HCT116 (cell line): Measurements from ENCODE around the gene ACOXL. TPM values are rescaled to one million over a fixed set of nuclear protein-coding genes. Genes with fewer than 3 reads are reported as not detected.

Source experiments
- ATAC-seq: fragments of 200-7000 bp; cut with Tn5 transposase; 2 replicates; pipeline ENCODE4 v1.9.1; 2020; ENCODE audit warnings: mild to moderate bottlenecking, moderate library complexity
- BruUV-seq: library from RNA; stranded (reverse); fragments of 400-500 nt; replicated peaks from 2 replicates; lab custom pipeline; 2021; lab: Mats Ljungman, UMichigan
- CTCF ChIA-PET: fragments of 300-600 bp; sonication (Branson Sonifier 250); formaldehyde crosslinking; loops from one replicate; lab custom pipeline; 2021; ENCODE audit warnings: antibody characterized with exemption; lab: Charles Lee
- POLR2A ChIA-PET: fragments of 300-600, 350-600 bp; sonication (Branson Sonifier 250); formaldehyde crosslinking; loops from one replicate; lab custom pipeline; 2021; ENCODE audit warnings: antibody characterized with exemption; lab: Charles Lee
- RAD21 ChIA-PET, 2 experiments: fragments of 300-600 bp; sonication (Branson Sonifier 250); formaldehyde crosslinking; loops; one replicate each; lab custom pipeline; 2023; ENCODE audit warnings: low total read pairs in 2 of 2; ENCODE audit not compliant: uncharacterized antibody in 2 of 2, unreplicated experiment in 2 of 2, low non-redundant PET in 1 of 2; lab: Charles Lee
- DNase-seq: peaks from one replicate; pipeline ENCODE4 v3.0.0-alpha.2; 2010; ENCODE audit warnings: low read depth, low spot score
- H2AFZ ChIP-seq: fragments of 200-600 bp; shearing (Covaris generic), sonication (generic); 2 replicates; pipeline ENCODE4 v1.6.1; 2017; ENCODE audit warnings: low read depth, mixed run types, mixed read lengths, antibody characterized with exemption, low read length; ENCODE audit not compliant: poor library complexity, severe bottlenecking
- H3K27ac ChIP-seq: 2 replicates; pipeline ENCODE4 v1.5.1; 2012; ENCODE audit warnings: low read depth, low read length
- H3K27me3 ChIP-seq: fragments of 200-600 bp; sonication (generic); 2 replicates; pipeline ENCODE4 v1.6.1; 2016; ENCODE audit warnings: mixed run types, low read length, mixed read lengths; ENCODE audit not compliant: insufficient read depth
- H3K36me3 ChIP-seq, 2 experiments: fragments of 200-500 bp in 1 of 2; fragments of 200-600 bp in 1 of 2; sonication (Bioruptor generic) in 1 of 2; sonication (generic) in 1 of 2; 2 replicates each; pipeline versions ENCODE4 v1.5.1 to v1.6.1; 2014 to 2016; ENCODE audit warnings: low read length in 2 of 2, inconsistent platforms in 1 of 2, mixed read lengths in 1 of 2, mixed run types in 1 of 2; ENCODE audit not compliant: insufficient read depth in 2 of 2, control insufficient read depth in 1 of 2
- H3K4me1 ChIP-seq, 2 experiments: fragments of 200-600 bp in 1 of 2; sonication (generic) in 1 of 2; 2 replicates each; pipeline versions ENCODE4 v1.5.1 to v1.6.1; 2012 to 2017; ENCODE audit warnings: low read length in 2 of 2, inconsistent platforms in 1 of 2, mild to moderate bottlenecking in 1 of 2, mixed read lengths in 1 of 2, mixed run types in 1 of 2, moderate library complexity in 1 of 2; ENCODE audit not compliant: insufficient read depth in 2 of 2, control insufficient read depth in 1 of 2
- H3K4me2 ChIP-seq: fragments of 200-600 bp; sonication (generic); 2 replicates; pipeline ENCODE4 v1.6.1; 2017; ENCODE audit warnings: mixed run types, low read length, mixed read lengths
- H3K4me3 ChIP-seq, 2 experiments: fragments of 200-600 bp in 1 of 2; sonication (generic) in 1 of 2; replicated peaks in 1 of 2; 2 replicates each; pipeline ENCODE4 v1.5.1; 2011 to 2016; ENCODE audit warnings: low read length in 2 of 2, control low read depth in 1 of 2, low read depth in 1 of 2, mild to moderate bottlenecking in 1 of 2, mixed read lengths in 1 of 2, mixed run types in 1 of 2
- H3K79me2 ChIP-seq: fragments of 200-600 bp; sonication (generic); 2 replicates; pipeline ENCODE4 v1.6.1; 2017; ENCODE audit warnings: mild to moderate bottlenecking, mixed run types, low read length, moderate library complexity, mixed read lengths; ENCODE audit not compliant: insufficient read depth
- H3K9ac ChIP-seq: fragments of 200-600 bp; sonication (generic); 2 replicates; pipeline ENCODE4 v1.6.1; 2016; ENCODE audit warnings: low read length, mixed read lengths
- H3K9me2 ChIP-seq: fragments of 200-600 bp; sonication (generic), shearing (Covaris generic); 2 replicates; pipeline ENCODE4 v1.6.1; 2017; ENCODE audit warnings: mixed run types, mild to moderate bottlenecking, moderate library complexity; ENCODE audit not compliant: insufficient read depth
- H3K9me3 ChIP-seq, 2 experiments: fragments of 200-500 bp in 1 of 2; fragments of 200-600 bp in 1 of 2; sonication (Bioruptor generic) in 1 of 2; sonication (generic) in 1 of 2; 2 replicates each; pipeline ENCODE4 v1.6.1; 2014 to 2017; ENCODE audit warnings: low read length in 2 of 2, mixed read lengths in 2 of 2, inconsistent platforms in 1 of 2, low read depth in 1 of 2, mild to moderate bottlenecking in 1 of 2, mixed run types in 1 of 2, moderate library complexity in 1 of 2; ENCODE audit not compliant: control insufficient read depth in 1 of 2, insufficient read depth in 1 of 2
- H4K20me1 ChIP-seq: fragments of 200-600 bp; sonication (generic), shearing (Covaris generic); 2 replicates; pipeline ENCODE4 v1.6.1; 2017; ENCODE audit warnings: mixed run types, mild to moderate bottlenecking, moderate library complexity; ENCODE audit not compliant: insufficient read depth
- CBX3 ChIP-seq: IDR thresholded peaks from 2 replicates; pipeline ENCODE4 v1.6.1; 2012; ENCODE audit warnings: low read depth
- CEBPB ChIP-seq: IDR thresholded peaks from 2 replicates; pipeline ENCODE4 v1.6.1; 2012; ENCODE audit warnings: low read depth
- CTCF ChIP-seq, 3 experiments: fragments of 200-600 bp in 1 of 3; sonication (generic) in 1 of 3; IDR thresholded peaks in 2 of 3; conservative IDR thresholded peaks in 1 of 3; 2 replicates each; pipeline ENCODE4 v1.5.1; 2012 to 2017; ENCODE audit warnings: low read depth in 2 of 3, low read length in 2 of 3, antibody characterized with exemption in 1 of 3, borderline replicate concordance in 1 of 3, control low read depth in 1 of 3, mild to moderate bottlenecking in 1 of 3, mixed read lengths in 1 of 3, mixed run types in 1 of 3, moderate library complexity in 1 of 3; ENCODE audit not compliant: insufficient read depth in 1 of 3
- EGR1 ChIP-seq: IDR thresholded peaks from 2 replicates; pipeline ENCODE4 v1.6.1; 2012; ENCODE audit warnings: low read depth
- EZH2 ChIP-seq: fragments of 200-600 bp; sonication (generic); IDR thresholded peaks from 2 replicates; pipeline ENCODE4 v1.6.1; 2017; ENCODE audit warnings: antibody characterized with exemption, mixed run types
- EZH2phosphoT487 ChIP-seq: fragments of 200-600 bp; IDR thresholded peaks from 2 replicates; pipeline ENCODE4 v1.6.1; 2018; ENCODE audit warnings: antibody characterized with exemption, borderline replicate concordance
- FOSL1 ChIP-seq: IDR thresholded peaks from 2 replicates; pipeline ENCODE4 v1.6.1; 2012; ENCODE audit warnings: low read depth
- JUND ChIP-seq: IDR thresholded peaks from 2 replicates; pipeline ENCODE4 v1.6.1; 2012
- MAX ChIP-seq: IDR thresholded peaks from 2 replicates; pipeline ENCODE4 v1.6.1; 2012
- POLR2AphosphoS5 ChIP-seq: IDR thresholded peaks from 2 replicates; pipeline ENCODE4 v1.6.1; 2011; ENCODE audit warnings: mild to moderate bottlenecking, low read depth, low read length, moderate library complexity
- RAD21 ChIP-seq: IDR thresholded peaks from 2 replicates; pipeline ENCODE4 v1.6.1; 2012; ENCODE audit warnings: low read depth, mild to moderate bottlenecking
- TCF7L2 ChIP-seq: IDR thresholded peaks from 2 replicates; pipeline ENCODE4 v1.7.0; 2011; ENCODE audit warnings: borderline replicate concordance, inconsistent platforms; ENCODE audit not compliant: insufficient read depth, insufficient read length; ENCODE audit errors: extremely low read depth
- ZFX ChIP-seq: fragments of 450-650 bp; IDR thresholded peaks from 2 replicates; pipeline ENCODE4 v1.6.1; 2017
- ZNF274 ChIP-seq: fragments of 200-500 bp; sonication (Bioruptor generic); IDR thresholded peaks from 2 replicates; pipeline ENCODE4 v1.6.1; 2014; ENCODE audit warnings: mild to moderate bottlenecking, low read depth, low read length, inconsistent platforms
- intact Hi-C: fragments of 100-400 bp; cut with micrococcal nuclease; formaldehyde crosslinking; loops from 2 replicates; pipeline ENCODE4 v1.10.0; 2022
- total RNA-seq: library from RNA; stranded (reverse); gene quantifications from one replicate; pipeline ENCODE4 v1.2.1, GENCODE V29; 2021; ENCODE audit not compliant: unreplicated experiment
- TF ChIP-seq, protein P1 (sequence below): IDR thresholded peaks from 2 replicates; pipeline ENCODE4 v1.6.1; 2012

ACOXL gene
- total RNA-seq, 1 experiment from 2014 or later: 5.5 TPM

GRCh38 chr2:110881908-110882307 is 149.5 kb downstream of the ACOXL start:
- BruUV-seq: no TSS peak
- ATAC-seq: no peak

More at GRCh38 chr2:110881908-110882307, 149.5 kb downstream of the ACOXL start:
- Histone ChIP-seq H3K27me3 (no peaks in the 10 kb centered on the region), H3K9me3 (no peaks in the 10 kb centered on the region), H3K9ac (no peak overlapping the region), H3K79me2 (no peaks in the 10 kb centered on the region), H3K4me1 (no peaks in the 10 kb centered on the region), H3K4me3 (no peak overlapping the region), H3K36me3 (no peaks in the 10 kb centered on the region), H4K20me1 (no peaks in the 10 kb centered on the region), H3K27ac (no peak overlapping the region), H3K4me2 (no peak overlapping the region), H2AFZ (no peak overlapping the region), H3K9me2 (no peaks in the 10 kb centered on the region)
- POLR2A ChIA-PET: no interaction called here
- intact Hi-C loops: no loop called here
- RAD21 ChIA-PET: no interaction called here
- TF ChIP-seq EZH2phosphoT487 (no peak), MAX (no peak), ZFX (no peak), FOSL1 (no peak), ZNF274 (no peak), EGR1 (no peak), CTCF (IDR thresholded peaks at IDR 0.05 in 2 of 3, conservative IDR thresholded peaks at IDR 0.05 in 1 of 3; ENCODE audit: borderline replicate concordance in 1 of 3, insufficient read depth in 1 of 3, low read depth in 2 of 3, low read length in 2 of 3) (no peak), POLR2AphosphoS5 (no peak), JUND (no peak), EZH2 (no peak), RAD21 (no peak), TCF7L2 (no peak), CBX3 (no peak), CEBPB (no peak)
- TF ChIP-seq, protein P1, sequence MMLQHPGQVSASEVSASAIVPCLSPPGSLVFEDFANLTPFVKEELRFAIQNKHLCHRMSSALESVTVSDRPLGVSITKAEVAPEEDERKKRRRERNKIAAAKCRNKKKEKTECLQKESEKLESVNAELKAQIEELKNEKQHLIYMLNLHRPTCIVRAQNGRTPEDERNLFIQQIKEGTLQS: no peak
- CTCF ChIA-PET: no interaction called here
- DNase-seq: no peak
